NCI-H2227 (cell line): Measurements from ENCODE around the gene RNF217.
A peak's percentile ranks its signal among the peaks of the same experiment; 100 is the strongest.
"Not testable (repeated sequence)": the region's sequence is repeated elsewhere in the genome, so short reads cannot be mapped to it uniquely, and the experiment has no call there.

ENCODE experiments used
- DNase-seq: peaks from one replicate; lab custom pipeline; 2025; ENCODE audit not compliant: unreplicated experiment; lab: John Stamatoyannopoulos, UW

RNF217 gene

DNA sequence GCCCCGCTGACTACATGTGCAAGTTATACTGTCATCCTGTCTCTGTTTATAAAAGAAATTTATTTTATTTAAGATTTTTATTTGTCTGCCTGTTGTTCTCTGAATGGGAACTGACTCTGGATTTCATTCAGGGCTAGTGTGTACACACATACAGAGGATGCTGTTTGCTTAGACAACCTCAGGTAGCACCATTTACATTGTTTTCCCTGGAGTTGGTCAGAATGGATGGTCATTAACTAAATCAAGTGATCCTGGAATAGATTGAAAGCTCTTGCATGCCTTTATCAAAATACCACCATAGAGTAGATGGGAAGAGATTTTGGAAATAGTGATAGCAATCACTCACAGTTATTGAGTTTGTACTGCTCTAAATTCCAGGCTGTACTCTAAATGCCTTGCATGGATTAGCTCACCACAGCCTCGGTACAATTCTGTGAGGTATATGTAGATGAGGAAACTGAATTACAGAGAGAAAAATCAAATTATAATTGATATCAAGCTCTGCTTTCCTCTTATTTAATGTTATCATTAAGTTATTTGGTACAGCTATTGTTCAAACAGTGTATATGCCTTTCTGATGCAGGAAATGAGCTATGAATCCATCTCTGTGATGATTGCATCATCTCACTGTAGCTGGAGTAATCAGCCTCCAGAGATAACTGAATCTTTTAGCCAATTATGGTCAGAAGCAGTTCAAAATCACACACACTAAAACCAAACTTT lies 51.9 kb downstream of the RNF217 start:
- DNase-seq, result no peak

DNA sequence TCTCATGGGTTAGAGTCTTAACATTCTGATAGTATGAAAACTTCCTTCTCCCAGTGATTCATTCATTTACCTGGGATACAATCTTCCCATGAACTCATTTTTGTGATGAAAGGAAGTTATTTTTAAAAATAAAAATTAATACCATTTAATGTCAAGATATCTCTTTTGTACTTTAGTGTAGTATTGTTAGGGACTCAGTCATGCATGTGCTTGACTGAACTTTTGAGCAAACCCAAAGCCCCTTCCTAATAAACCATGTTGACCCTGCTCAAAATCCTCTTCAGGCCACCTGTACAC lies 52.4 kb downstream of the RNF217 start:
- DNase-seq, result no peak

DNA sequence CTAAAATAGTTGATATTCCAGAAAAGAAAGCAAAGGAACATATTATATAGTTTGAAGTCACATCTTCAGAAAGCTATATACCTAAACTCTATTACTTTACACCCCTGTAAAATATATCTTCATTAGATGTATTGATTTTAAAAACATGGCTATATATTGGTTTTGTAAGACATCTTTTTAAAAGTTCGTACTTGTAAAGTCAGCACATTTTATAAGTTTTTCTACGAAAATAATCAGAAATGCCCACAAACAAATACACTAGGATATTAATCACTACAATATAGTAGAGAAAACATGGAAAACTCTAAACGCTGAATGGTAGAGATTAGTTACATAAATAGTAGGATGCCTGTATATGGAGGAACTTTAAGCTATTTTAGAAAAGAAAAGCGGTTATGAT lies 52.9 kb downstream of the RNF217 start:
- no peak for DNase-seq

DNA sequence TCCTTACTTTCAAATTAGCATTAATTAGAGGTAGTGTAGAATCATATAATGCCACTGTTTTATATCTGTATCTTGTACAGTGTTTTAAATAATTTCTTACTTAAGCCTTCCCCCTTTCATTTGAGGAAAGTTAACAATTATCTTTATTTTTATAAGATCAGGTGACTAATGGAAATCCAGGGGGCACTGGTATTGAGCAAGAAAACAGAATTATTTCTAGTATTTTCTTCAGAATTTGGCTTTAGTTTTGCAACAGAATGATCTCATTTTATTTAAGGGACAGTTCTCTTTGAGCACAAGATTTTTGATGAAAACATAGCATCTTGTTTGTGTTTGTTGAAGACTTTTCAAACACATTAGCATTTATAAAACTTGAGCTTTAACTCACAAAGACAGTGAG lies 55.9 kb downstream of the RNF217 start:
- no peak for DNase-seq

GRCh38 chr6:125019281-125019680 lies 57.0 kb downstream of the RNF217 start:
- DNase-seq, result no peak

- no peak for DNase-seq
Measured at GRCh38 chr6:125019918-125020317, 57.7 kb downstream of the RNF217 start.

DNA sequence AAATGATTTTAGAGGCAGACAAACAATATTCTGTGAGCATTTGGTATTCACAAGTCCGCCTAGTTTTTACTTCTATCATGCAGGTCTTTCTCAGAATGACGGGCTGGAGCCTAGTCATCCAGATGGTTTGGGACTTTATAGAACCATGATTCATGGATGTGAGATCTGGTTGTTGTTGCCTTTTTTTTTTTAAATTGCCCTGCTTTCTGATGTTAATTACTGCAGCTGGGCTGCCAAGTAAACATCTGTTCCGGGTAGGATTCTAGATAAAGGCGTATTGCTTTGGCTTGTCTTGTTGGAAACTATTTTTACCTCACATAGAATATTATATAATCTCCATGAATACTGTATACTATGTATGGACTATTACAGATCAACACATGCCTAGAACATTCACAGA lies 58.1 kb downstream of the RNF217 start:
- DNase-seq, result no peak

DNA sequence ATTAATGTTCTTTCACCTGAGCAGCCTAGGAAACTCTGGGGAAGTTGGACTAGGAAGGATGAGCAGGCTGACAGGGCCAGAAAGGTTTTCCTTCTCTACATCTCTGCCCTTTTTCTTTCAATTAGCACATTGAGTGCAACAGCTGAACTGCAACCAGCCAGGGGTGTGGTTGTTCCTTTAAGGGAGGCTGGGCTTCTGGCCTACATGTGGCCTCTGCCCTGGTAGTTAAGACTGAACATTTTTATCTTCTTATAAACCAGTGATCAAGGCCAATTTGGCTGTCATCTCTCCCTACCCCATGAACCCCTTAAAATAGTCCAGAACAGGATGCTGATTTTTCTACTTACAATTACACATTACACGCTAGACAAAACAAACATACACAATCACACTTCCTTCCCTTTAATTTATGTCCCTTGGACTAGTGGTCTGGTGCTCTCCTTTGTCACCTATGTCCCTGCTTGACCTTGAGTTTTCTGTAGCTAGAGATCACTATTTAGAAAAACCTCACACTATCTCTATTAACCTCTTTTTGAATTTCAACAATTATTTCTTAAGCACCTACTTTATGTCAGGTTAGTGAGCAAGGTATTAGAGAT lies 60.3 kb downstream of the RNF217 start:
- peak; percentile 17 for DNase-seq

GRCh38 chr6:125025164-125025854 lies 63.1 kb downstream of the RNF217 start:
- DNase-seq, result no peak

GRCh38 chr6:125027287-125027686 lies 65.0 kb downstream of the RNF217 start:
- DNase-seq, result no peak

- DNase-seq, result no peak
Measured at GRCh38 chr6:125030969-125031368, 68.7 kb downstream of the RNF217 start.

DNA sequence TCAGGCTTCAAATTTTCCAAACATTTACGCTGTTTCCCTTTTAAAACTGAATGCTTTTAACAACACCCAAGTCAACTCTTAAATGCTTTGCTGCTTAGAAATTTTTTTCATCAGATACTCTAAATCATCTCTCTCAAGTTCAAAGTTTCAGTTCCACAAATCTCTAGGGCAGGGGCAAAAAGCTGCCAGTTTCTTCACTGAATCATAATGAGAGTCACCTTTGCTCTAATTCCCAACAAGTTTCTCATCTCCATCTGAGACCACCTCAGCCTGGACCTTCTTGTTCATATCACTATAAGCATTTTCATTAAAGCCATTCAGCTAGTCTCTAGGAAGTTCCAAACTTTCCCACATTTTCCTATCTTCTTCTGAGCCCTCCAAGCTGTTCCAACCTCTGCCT lies 69.1 kb downstream of the RNF217 start:
- no peak for DNase-seq

GRCh38 chr6:125034929-125035328 lies 72.7 kb downstream of the RNF217 start:
- not testable (repeated sequence) for DNase-seq

GRCh38 chr6:125036486-125036885 lies 74.2 kb downstream of the RNF217 start:
- DNase-seq, result not testable (repeated sequence)

DNA sequence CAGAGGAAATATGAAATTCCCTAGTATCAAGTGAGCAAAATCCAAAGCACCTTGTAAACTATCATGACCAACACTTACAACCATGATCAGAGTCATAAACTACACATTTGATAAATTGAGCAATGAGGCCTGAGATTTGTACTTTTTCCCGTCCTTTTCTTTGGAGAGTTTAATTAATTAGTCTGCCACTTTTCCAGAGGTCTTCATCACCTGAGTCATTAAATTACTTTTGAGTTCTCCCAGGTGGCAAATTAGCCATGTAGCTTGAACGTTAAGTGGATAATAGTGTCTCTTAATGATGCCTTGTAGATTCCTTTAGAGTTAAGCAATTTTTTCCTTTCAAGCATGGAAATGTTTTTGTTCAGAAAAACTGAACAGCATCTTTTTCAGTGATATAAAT lies 75.6 kb downstream of the RNF217 start:
- DNase-seq, result no peak

DNA sequence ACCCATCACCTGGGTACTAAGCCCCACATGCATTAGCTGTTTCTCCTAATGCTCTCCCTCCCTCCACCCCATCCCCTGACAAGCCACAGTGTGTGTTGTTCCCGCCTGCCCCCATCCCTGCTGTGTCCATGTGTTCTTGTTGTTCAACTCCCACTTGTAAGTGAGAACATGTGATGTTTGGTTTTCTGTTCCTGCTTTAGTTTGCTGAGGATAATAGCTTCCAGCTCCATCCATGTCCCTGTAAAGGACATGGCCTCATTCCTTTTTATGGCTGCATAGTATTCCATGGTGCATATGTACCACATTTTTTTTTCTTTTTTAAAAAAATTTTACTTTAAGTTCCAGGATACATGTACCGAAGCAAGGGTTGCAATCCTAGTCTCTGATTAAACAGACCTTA lies 76.7 kb downstream of the RNF217 start:
- no peak for DNase-seq

DNA sequence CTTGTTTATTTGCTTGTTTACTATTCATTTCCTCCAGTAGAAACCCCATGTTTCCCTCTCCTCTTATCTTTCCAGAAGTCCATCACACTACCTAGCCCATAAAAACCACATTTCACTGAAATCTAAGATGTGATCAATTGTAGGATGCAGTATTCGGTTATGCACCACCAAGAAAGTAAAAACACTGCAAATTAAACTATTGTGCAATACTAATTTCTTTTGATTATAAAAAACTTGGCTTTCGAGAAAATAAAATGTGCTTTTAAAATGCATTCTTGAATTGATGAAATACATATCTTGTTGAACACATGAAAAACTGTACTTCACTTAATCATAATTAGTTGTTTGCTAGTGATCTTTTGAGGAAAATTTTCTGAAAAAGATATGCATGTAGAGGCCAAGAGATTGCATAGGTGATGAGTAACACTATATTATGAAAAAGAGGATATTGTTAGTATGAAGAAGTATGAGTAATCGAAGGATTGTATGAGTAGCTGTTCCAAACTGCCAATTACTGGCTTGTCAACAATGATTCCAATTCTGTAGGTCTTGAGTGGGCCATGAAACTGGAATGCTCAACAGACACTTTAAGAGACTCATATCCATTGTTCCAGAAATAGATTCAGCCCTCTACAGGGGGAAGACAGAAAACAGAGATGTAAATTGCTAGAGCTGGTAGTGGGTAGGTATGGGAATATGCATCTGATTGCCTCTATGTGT lies 79.7 kb downstream of the RNF217 start:
- DNase-seq, result no peak

- DNase-seq, result no peak
Measured at GRCh38 chr6:125044066-125044465, 81.8 kb downstream of the RNF217 start.

- DNase-seq, result no peak
Measured at GRCh38 chr6:125044667-125045066, 82.4 kb downstream of the RNF217 start.

GRCh38 chr6:125046107-125046925 lies 84.1 kb downstream of the RNF217 start:
- DNase-seq, result no peak

DNA sequence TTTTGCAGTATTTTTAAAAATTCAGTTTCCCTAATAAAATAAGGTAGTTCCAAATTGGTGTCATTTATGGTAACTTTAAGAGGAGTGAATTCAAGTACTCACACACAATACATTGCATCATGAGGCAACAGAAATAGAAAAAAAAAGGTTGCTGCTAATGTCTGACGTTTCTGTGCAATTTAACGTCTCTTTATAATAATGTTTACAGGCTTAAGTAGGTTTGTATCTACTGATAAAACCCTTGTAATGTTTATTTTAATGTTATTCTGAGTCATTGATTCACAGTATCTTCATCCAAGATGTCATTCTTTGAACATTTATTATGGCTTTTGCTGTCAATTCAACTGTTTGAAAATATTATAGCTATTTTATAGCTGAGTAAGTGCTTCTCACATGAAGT lies 86.0 kb downstream of the RNF217 start:
- no peak for DNase-seq
